Loucy (cell line): ENCODE data around the gene CD180.

Experiments used
- EZH2phosphoT487 ChIP-seq: fragments of 200-600 bp; IDR thresholded peaks from 2 replicates; pipeline ENCODE4 v1.6.1; 2018; ENCODE audit warnings: antibody characterized with exemption, mild to moderate bottlenecking, moderate library complexity, borderline replicate concordance
- TF ChIP-seq, protein P1 (sequence below): fragments of 200-600 bp; sonication (generic); conservative IDR thresholded peaks from 2 replicates; pipeline ENCODE4 v1.5.1; 2014; ENCODE audit warnings: mild to moderate bottlenecking, antibody characterized with exemption, low read length

DNA sequence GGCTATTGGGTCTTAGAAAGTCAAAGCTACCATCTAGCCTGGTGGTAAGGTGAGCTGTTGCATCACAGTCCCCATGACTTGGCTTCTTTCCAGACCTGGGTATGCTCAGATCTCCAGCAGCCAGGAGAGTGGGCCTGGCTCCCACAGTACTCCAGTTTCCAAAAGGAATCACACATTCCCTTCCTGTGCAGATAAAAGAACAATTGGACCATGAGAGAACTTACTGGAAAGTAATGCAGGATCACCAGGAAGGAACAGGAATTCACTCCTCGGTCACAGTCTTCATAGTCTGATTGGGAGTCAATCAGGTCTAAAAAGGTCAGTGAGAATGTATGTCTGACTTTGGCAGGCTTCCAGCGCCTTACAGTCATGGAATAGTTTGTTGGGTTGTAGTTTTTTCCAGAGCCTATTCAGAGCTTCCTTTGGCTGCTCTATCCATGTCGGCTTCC, 47.8 kb upstream of the CD180 start:
- TF ChIP-seq, protein P1, sequence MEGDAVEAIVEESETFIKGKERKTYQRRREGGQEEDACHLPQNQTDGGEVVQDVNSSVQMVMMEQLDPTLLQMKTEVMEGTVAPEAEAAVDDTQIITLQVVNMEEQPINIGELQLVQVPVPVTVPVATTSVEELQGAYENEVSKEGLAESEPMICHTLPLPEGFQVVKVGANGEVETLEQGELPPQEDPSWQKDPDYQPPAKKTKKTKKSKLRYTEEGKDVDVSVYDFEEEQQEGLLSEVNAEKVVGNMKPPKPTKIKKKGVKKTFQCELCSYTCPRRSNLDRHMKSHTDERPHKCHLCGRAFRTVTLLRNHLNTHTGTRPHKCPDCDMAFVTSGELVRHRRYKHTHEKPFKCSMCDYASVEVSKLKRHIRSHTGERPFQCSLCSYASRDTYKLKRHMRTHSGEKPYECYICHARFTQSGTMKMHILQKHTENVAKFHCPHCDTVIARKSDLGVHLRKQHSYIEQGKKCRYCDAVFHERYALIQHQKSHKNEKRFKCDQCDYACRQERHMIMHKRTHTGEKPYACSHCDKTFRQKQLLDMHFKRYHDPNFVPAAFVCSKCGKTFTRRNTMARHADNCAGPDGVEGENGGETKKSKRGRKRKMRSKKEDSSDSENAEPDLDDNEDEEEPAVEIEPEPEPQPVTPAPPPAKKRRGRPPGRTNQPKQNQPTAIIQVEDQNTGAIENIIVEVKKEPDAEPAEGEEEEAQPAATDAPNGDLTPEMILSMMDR = no peak
- no peak for TF ChIP-seq EZH2phosphoT487
